HG02852 (cell line): Measurements from ENCODE around the gene IL15.
"Not testable (repeated sequence)": the region's sequence is repeated elsewhere in the genome, so short reads cannot be mapped to it uniquely, and the experiment has no call there.

Experiments used
- ATAC-seq: cut with Tn5 transposase; IDR thresholded peaks from one replicate; pipeline ENCODE4 v1.9.1; 2021; ENCODE audit warnings: mild to moderate bottlenecking, moderate library complexity; ENCODE audit not compliant: unreplicated experiment

Gene IL15

GRCh38 chr4:141645611-141646340, 9.4 kb downstream of the IL15 start:
- ATAC-seq: no peak

- no peak for ATAC-seq
Measured at GRCh38 chr4:141646969-141647368, 10.6 kb downstream of the IL15 start.

- ATAC-seq: no peak
Measured at GRCh38 chr4:141647966-141648365, 11.6 kb downstream of the IL15 start.

- no peak for ATAC-seq
Measured at GRCh38 chr4:141652161-141652778, 15.9 kb downstream of the IL15 start.

GRCh38 chr4:141654098-141654497, 17.7 kb downstream of the IL15 start:
- no peak for ATAC-seq

- no peak for ATAC-seq
Measured at GRCh38 chr4:141656031-141656430, 19.6 kb downstream of the IL15 start.

DNA sequence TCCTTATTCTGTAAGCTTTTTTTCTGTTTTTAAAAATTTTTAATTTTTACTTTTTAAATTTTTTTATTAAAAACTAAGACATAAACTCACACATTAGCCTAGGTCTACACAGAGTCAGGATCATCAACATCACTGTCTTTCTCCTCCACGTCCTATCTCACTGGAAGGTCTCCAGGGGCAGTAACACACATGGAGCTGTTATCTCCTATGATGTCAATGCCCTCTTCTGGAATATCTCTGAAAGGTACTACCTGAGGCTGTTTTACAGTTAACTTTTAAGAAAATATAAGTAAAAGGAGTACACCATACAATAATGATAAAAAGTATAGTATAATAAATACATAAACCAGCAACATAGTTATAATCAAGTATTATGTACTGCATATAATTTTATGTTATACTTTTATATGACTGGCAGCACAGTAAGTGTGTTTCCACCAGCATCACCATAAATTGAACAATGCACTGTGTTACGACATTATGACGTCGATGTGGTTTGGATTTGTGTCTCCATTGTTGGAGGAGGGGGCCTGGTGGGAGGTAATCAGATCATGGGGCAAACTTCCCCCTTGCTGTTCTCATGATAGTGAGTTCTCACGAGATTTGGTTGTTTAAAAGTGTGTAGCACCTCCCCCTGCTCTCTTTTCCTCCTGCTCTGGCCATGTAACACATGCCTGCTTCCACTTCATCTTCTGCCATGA, 21.3 kb downstream of the IL15 start:
- ATAC-seq: no peak

GRCh38 chr4:141658309-141658708, 21.9 kb downstream of the IL15 start:
- no peak for ATAC-seq

- ATAC-seq: no peak
Measured at GRCh38 chr4:141659539-141659938, 23.2 kb downstream of the IL15 start.

DNA sequence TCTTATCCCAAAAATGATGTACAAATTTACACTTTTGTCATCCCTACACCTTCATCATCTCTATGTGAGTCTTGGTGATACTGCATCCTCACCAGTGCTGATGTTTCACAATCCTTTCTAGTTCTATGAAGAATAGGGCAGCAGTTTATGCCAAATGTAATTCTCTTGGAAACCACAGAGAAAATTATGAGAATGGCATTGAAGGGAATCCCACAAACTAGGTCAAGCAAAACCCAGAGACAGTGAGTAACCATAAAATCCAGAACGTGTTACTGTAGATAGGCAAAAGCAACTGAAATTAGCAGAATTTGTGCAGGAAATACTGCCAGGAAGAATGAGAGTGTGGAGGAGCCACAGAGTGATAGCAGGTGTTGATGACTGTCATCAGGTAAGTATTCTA, 24.5 kb downstream of the IL15 start:
- no peak for ATAC-seq

GRCh38 chr4:141668200-141668910, 32.0 kb downstream of the IL15 start:
- ATAC-seq: no peak

- no peak for ATAC-seq
Measured at GRCh38 chr4:141669501-141669900, 33.1 kb downstream of the IL15 start.

DNA sequence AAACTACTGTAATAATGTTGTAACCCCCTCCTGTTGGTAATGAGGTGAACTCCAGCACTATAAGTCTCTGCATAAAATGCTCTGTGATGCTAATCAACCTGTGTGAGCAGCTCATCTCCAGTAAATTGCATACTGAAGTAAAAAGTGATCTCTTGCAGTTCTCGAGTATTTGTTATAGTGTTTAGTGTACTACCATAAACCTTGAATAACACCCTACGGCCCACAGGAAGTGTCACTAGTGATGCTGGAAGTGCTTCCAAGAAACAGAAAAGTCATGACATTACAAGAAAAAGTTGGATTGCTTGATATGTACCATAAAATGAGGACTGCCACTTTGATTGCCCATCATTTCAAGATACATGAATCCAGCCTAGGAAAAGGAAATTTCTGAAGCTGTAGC, 39.0 kb downstream of the IL15 start:
- ATAC-seq: no peak

GRCh38 chr4:141676087-141676670, 39.8 kb downstream of the IL15 start:
- ATAC-seq: no peak

DNA sequence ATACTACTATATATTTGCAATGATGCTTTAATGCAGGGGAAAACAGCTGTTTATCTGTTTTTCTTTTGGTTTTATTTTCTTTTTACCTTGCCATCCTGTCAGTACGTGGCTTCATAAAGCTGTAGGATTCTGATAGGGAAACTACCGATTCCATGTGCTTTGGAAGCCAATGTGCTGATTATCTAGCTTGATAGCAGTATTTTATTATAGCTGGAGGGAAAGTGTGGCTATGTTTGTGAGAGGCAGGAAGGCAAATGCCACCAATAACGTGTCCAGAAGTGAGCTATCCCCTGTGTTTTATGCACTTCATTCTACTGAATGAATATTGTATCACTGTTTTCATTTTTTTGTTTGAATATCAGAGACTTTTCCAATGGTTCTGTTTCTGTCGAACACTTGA, 43.7 kb downstream of the IL15 start:
- ATAC-seq: no peak

DNA sequence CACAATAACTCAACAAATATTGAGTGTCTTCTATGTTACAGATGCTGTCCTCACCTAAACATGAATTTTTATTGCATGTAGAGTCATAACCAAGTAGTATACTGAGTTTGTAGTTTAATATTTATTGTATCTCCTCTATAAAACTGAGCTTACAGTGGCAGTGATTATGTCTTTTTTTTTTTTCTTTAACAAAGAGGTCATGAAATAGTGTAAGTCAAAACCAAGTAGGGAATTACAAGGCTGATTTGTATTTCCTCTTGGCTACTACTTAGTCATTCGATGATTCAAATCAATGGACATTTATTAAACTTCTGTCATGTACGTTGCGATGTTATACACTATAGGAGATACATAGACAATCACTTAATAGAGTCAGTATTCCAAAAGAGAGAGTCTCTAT, 48.4 kb downstream of the IL15 start:
- ATAC-seq: no peak

DNA sequence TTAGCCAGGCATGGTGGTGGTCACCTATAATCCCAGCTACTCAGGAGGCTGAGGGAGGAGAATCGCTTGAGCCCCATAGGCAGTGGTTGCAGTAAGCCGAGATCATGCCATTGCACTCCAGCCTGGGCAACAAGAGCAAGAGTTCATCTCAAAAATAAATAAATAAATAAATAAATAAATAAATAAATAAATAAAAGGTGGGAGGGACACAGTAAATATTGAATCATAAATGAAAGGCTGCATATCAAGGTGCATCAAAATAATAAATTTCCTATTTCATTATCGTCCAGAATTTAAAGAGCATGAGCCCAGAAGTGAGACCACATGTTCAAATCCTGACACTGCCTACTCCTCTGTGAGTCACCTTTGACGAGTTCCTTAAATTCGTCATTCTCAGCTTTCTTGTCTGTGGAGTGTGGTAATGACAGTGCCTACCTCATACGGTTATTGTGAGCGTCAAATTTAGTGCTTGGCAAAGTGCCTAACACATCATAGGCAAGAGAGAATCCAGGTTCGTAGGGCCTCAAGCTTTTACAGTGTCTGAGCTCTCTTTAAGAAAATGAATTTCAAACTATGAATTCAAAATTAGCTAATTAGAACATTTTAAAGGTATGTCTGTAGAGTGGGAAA, 49.9 kb downstream of the IL15 start:
- no peak for ATAC-seq

GRCh38 chr4:141686879-141687278, 50.5 kb downstream of the IL15 start:
- ATAC-seq: no peak

- not testable (repeated sequence) for ATAC-seq
Measured at GRCh38 chr4:141689726-141690296, 53.4 kb downstream of the IL15 start.

GRCh38 chr4:141691247-141691646, 54.9 kb downstream of the IL15 start:
- ATAC-seq: not testable (repeated sequence)
